ENCODE measurements around the gene FUNDC1. TPM values are rescaled to one million over a fixed set of nuclear protein-coding genes. Genes with fewer than 3 reads are reported as not detected.

Gene FUNDC1
- total RNA-seq, 1 experiment from 2014 or later, result 9.8 TPM

DNA sequence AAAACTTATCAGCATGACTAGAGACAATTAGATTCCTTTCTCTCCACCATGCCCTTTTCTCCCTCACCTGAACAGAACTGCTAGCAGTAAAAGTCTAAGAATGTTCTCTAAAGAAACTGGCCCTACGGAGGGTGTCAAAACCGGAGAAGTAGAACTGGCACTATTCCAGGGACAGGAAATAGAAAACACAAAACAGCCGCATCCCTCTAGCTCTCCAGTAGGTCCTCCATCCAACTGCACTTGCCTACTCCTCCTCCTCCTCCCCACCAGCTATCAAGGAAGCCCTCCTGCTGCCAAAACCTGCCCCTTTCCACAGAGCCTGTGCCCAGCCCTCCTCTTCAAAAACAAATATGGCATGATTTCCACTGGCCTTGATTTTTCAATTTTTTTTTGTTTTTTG, 28.4 kb downstream of the FUNDC1 start:
- ChIA-PET POLR2A (ENCODE audit: unreplicated experiment) (no interaction called here), CTCF (no interaction called here)
- no peaks in the 10 kb centered on the region for H3K27me3 ChIP-seq (ENCODE audit: insufficient read depth, low read depth)
- H3K4me2 ChIP-seq, result no peak overlapping the region
- no peak overlapping the region for H3K4me3 ChIP-seq
- no peak for DNase-seq
- H3K9me2 ChIP-seq (ENCODE audit: insufficient read depth), result no peaks in the 10 kb centered on the region
- no peaks in the 10 kb centered on the region for H3K9me3 ChIP-seq (ENCODE audit: insufficient read depth, low read depth)
- BruUV-seq (replicated peaks), result no TSS peak
- no peak for TF ChIP-seq EZH2 (IDR thresholded peaks at IDR 0.05; ENCODE audit: low read depth)
- H2AFZ ChIP-seq, result no peak overlapping the region
- H3K27ac ChIP-seq, result no peak overlapping the region
- intact Hi-C loops (cut with micrococcal nuclease; ENCODE audit: unreplicated experiment), result no loop called here
- no peaks in the 10 kb centered on the region for H3K79me2 ChIP-seq (ENCODE audit: low read depth)
- no peaks in the 10 kb centered on the region for H4K20me1 ChIP-seq (ENCODE audit: insufficient read depth)
- no peaks in the 10 kb centered on the region for H3K36me3 ChIP-seq (ENCODE audit: low read depth)
- no peaks in the 10 kb centered on the region for H3K4me1 ChIP-seq (replicated peaks; ENCODE audit: insufficient read depth)
- H3F3A ChIP-seq (ENCODE audit: insufficient read depth, low read depth), result no peaks in the 10 kb centered on the region

GRCh38 chrX:44507292-44507691, 35.4 kb downstream of the FUNDC1 start:
- Histone ChIP-seq H3K9me2 (ENCODE audit: insufficient read depth) (no peaks in the 10 kb centered on the region), H3K27ac (no peak overlapping the region), H3K36me3 (ENCODE audit: low read depth) (no peaks in the 10 kb centered on the region), H3K79me2 (ENCODE audit: low read depth) (no peaks in the 10 kb centered on the region), H3K4me3 (no peak overlapping the region), H3K27me3 (ENCODE audit: insufficient read depth, low read depth) (no peaks in the 10 kb centered on the region), H3K4me2 (no peak overlapping the region), H3K4me1 (replicated peaks; ENCODE audit: insufficient read depth) (no peaks in the 10 kb centered on the region), H4K20me1 (ENCODE audit: insufficient read depth) (no peaks in the 10 kb centered on the region), H3K9me3 (ENCODE audit: insufficient read depth, low read depth) (no peaks in the 10 kb centered on the region), H2AFZ (no peak overlapping the region), H3F3A (ENCODE audit: insufficient read depth, low read depth) (no peaks in the 10 kb centered on the region)
- no TSS peak for BruUV-seq (replicated peaks)
- no peak for TF ChIP-seq EZH2 (IDR thresholded peaks at IDR 0.05; ENCODE audit: low read depth)
- no peak for TF ChIP-seq CTCF (conservative IDR thresholded peaks at IDR 0.05)
- ChIA-PET CTCF (no interaction called here), POLR2A (ENCODE audit: unreplicated experiment) (no interaction called here)
- DNase-seq, result no peak
- intact Hi-C loops (cut with micrococcal nuclease; ENCODE audit: unreplicated experiment), result no loop called here

DNA sequence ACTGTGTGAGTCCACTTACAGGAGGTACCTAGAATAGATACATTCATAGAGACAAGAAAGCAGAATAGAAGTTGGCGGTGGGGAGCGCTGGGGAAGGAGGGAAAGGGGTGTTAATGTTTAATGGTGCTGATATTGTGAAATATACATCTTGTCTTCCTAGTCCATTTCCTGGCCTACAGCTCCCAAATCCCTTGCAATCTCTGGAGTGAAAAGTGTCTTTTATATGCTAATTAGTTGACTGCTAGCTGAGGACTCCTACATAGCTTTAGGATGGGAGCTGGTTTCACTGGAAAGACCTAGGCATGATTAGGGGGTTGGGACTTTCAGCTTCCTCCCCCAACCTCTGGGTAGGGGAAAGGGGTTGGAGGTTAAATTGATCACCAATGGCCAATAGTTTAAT, 36.0 kb downstream of the FUNDC1 start:
- Histone ChIP-seq H3K36me3 (ENCODE audit: low read depth) (no peaks in the 10 kb centered on the region), H3K9me3 (ENCODE audit: insufficient read depth, low read depth) (no peaks in the 10 kb centered on the region), H3K4me2 (no peak overlapping the region), H3K4me1 (replicated peaks; ENCODE audit: insufficient read depth) (no peaks in the 10 kb centered on the region), H3K9me2 (ENCODE audit: insufficient read depth) (no peaks in the 10 kb centered on the region), H2AFZ (no peak overlapping the region), H4K20me1 (ENCODE audit: insufficient read depth) (no peaks in the 10 kb centered on the region), H3K27ac (no peak overlapping the region), H3K27me3 (ENCODE audit: insufficient read depth, low read depth) (no peaks in the 10 kb centered on the region), H3F3A (ENCODE audit: insufficient read depth, low read depth) (no peaks in the 10 kb centered on the region), H3K79me2 (ENCODE audit: low read depth) (no peaks in the 10 kb centered on the region), H3K4me3 (no peak overlapping the region)
- ChIA-PET CTCF (no interaction called here), POLR2A (ENCODE audit: unreplicated experiment) (no interaction called here)
- intact Hi-C loops (cut with micrococcal nuclease; ENCODE audit: unreplicated experiment), result no loop called here
- TF ChIP-seq CTCF (conservative IDR thresholded peaks at IDR 0.05), result no peak
- no peak for TF ChIP-seq EZH2 (IDR thresholded peaks at IDR 0.05; ENCODE audit: low read depth)
- BruUV-seq (replicated peaks), result no TSS peak
- no peak for DNase-seq

- Histone ChIP-seq H3K4me1 (replicated peaks; ENCODE audit: insufficient read depth) (no peaks in the 10 kb centered on the region), H3K36me3 (ENCODE audit: low read depth) (no peaks in the 10 kb centered on the region), H3F3A (ENCODE audit: insufficient read depth, low read depth) (no peaks in the 10 kb centered on the region), H3K4me2 (no peak overlapping the region), H2AFZ (no peak overlapping the region), H3K9me2 (ENCODE audit: insufficient read depth) (no peaks in the 10 kb centered on the region), H3K27ac (no peak overlapping the region), H3K9me3 (ENCODE audit: insufficient read depth, low read depth) (no peaks in the 10 kb centered on the region), H3K27me3 (ENCODE audit: insufficient read depth, low read depth) (no peaks in the 10 kb centered on the region), H4K20me1 (ENCODE audit: insufficient read depth) (no peaks in the 10 kb centered on the region), H3K79me2 (ENCODE audit: low read depth) (no peaks in the 10 kb centered on the region), H3K4me3 (no peak overlapping the region)
- intact Hi-C loops (cut with micrococcal nuclease; ENCODE audit: unreplicated experiment), result no loop called here
- no peak for TF ChIP-seq CTCF (conservative IDR thresholded peaks at IDR 0.05)
- no peak for TF ChIP-seq EZH2 (IDR thresholded peaks at IDR 0.05; ENCODE audit: low read depth)
- no peak for DNase-seq
- CTCF ChIA-PET, result no interaction called here
- POLR2A ChIA-PET (ENCODE audit: unreplicated experiment), result no interaction called here
- BruUV-seq (replicated peaks), result no TSS peak
These were observed 39.1 kb downstream of the FUNDC1 start for GRCh38 chrX:44503560-44503959.

Measured in PC-9 (cell line).